Measurements from ENCODE around the gene UBTD1.

The UBTD1 gene

GRCh38 chr10:97618733-97619132 is 120.0 kb downstream of the UBTD1 start:
- Histone ChIP-seq H3K79me2 (ENCODE audit: insufficient read depth, low read length) (no peaks in the 10 kb centered on the region), H3K9me3 (ENCODE audit: insufficient read depth, low read length) (no peaks in the 10 kb centered on the region), H3K27me3 (ENCODE audit: low read length) (no peaks in the 10 kb centered on the region), H3K9me2 (replicated peaks; ENCODE audit: insufficient read depth, low read length) (no peaks in the 10 kb centered on the region), H3K9ac (ENCODE audit: low read length) (no peak overlapping the region), H3K36me3 (ENCODE audit: low read length) (no peaks in the 10 kb centered on the region), H4K20me1 (ENCODE audit: low read depth, low read length) (no peaks in the 10 kb centered on the region), H2AFZ (ENCODE audit: low read depth, low read length, severe bottlenecking) (no peak overlapping the region), H3K27ac (ENCODE audit: low read depth, low read length) (no peak overlapping the region), H3K4me2 (ENCODE audit: low read depth, low read length, poor library complexity, severe bottlenecking) (no peak overlapping the region), H3K4me3 (ENCODE audit: insufficient read depth, low read length, poor library complexity, severe bottlenecking) (no peak overlapping the region), H3F3A (ENCODE audit: insufficient read depth) (no peaks in the 10 kb centered on the region)
- no peak for TF ChIP-seq EZH2phosphoT487 (conservative IDR thresholded peaks at IDR 0.05; ENCODE audit: low read length)
- TF ChIP-seq CTCF (IDR thresholded peaks at IDR 0.05; ENCODE audit: insufficient read depth, low read length, poor library complexity, severe bottlenecking) = no peak

Measured in SU-DHL-6 (cell line).